HL-60 (cell line): ENCODE data around the gene CDC42BPB.

Experiments
- DNase-seq, 2 experiments: peaks; one replicate each; pipeline ENCODE4 v3.0.0-alpha.2; 2010 to 2020; ENCODE audit warnings: low read depth in 1 of 2, low spot score in 1 of 2
- H3K27ac ChIP-seq: fragments of 250-450 bp; sonication (Bioruptor Pico); replicated peaks from 2 replicates; pipeline ENCODE4 v1.5.1; 2020; ENCODE audit warnings: mild to moderate bottlenecking, moderate library complexity
- H3K27me3 ChIP-seq: fragments of 250-450 bp; sonication (Bioruptor Pico); 2 replicates; pipeline ENCODE4 v1.5.1; 2021; ENCODE audit warnings: mild to moderate bottlenecking, moderate library complexity; ENCODE audit not compliant: insufficient read depth, poor library complexity, severe bottlenecking
- H3K4me3 ChIP-seq: replicated peaks from 2 replicates; pipeline ENCODE4 v1.5.1; 2011; ENCODE audit warnings: mild to moderate bottlenecking, control low read depth, low read length; ENCODE audit not compliant: insufficient read depth
- GABPA ChIP-seq: IDR thresholded peaks from 2 replicates; pipeline ENCODE4 v1.6.1; 2012; ENCODE audit warnings: low read depth
- POLR2AphosphoS5 ChIP-seq: IDR thresholded peaks from 2 replicates; pipeline ENCODE4 v1.6.1; 2012; ENCODE audit warnings: low read depth
- SPI1 ChIP-seq: IDR thresholded peaks from 2 replicates; pipeline ENCODE4 v1.6.1; 2012; ENCODE audit warnings: low read depth, mild to moderate bottlenecking, borderline replicate concordance
- TF ChIP-seq, protein P1 (sequence below): IDR thresholded peaks from one replicate; pipeline ENCODE4 v1.5.1; 2011; ENCODE audit warnings: low read length, control low read depth, inconsistent platforms; ENCODE audit not compliant: insufficient read depth
- TF ChIP-seq, protein P2 (sequence below): IDR thresholded peaks from 2 replicates; pipeline ENCODE4 v1.6.1; 2012; ENCODE audit warnings: low read depth; ENCODE audit not compliant: insufficient replicate concordance

CDC42BPB gene

DNA sequence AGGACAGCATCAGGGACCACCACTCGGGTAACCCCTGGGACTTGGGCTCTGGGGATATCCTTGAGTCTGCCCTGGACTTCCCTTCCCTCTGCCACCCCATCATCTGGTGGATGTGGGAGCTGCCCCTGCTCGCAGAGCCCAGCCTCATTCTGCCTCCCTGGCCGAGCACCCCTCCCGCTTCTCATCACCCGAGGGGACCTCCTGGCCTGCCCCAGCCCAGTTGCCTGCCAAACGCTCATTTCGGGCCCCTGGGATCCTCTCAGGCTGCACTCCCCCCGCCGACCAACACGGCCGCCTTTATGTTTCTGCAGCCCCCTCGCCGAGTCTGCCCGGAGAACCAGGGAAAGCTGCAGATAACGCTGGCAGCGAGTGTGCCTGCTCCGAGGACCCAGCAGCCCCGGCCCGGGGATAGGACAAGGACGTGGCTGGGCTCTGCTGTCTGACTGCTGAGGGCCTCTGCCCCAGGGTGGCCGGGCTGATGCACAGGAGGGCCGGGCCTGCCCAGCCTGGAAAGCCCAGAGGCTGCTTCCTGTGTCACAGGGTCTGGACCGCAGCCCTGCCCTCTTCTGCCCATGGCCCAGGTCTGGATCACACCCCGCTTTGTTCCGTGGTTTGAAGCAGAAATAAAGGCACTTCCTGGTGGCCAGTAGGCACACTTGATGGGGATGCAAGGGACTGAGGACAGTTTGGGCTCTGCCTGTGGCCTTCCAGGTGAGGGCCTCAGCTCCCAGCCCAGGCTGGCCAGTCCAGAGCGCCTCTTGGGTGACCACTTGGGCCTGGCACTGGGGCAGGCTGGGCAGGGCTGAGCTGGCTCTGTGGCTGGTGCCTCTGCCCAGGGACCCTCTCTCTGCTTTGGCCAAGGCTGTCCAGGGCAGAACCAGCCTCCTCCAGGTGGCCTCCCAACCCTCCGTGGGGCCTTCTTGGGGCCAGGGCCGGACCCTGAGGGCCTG is 32.3 kb upstream of the CDC42BPB start:
- TF ChIP-seq POLR2AphosphoS5 (no peak), GABPA (no peak), SPI1 (no peak)
- TF ChIP-seq, protein P1, sequence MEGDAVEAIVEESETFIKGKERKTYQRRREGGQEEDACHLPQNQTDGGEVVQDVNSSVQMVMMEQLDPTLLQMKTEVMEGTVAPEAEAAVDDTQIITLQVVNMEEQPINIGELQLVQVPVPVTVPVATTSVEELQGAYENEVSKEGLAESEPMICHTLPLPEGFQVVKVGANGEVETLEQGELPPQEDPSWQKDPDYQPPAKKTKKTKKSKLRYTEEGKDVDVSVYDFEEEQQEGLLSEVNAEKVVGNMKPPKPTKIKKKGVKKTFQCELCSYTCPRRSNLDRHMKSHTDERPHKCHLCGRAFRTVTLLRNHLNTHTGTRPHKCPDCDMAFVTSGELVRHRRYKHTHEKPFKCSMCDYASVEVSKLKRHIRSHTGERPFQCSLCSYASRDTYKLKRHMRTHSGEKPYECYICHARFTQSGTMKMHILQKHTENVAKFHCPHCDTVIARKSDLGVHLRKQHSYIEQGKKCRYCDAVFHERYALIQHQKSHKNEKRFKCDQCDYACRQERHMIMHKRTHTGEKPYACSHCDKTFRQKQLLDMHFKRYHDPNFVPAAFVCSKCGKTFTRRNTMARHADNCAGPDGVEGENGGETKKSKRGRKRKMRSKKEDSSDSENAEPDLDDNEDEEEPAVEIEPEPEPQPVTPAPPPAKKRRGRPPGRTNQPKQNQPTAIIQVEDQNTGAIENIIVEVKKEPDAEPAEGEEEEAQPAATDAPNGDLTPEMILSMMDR = no peak
- TF ChIP-seq, protein P2, sequence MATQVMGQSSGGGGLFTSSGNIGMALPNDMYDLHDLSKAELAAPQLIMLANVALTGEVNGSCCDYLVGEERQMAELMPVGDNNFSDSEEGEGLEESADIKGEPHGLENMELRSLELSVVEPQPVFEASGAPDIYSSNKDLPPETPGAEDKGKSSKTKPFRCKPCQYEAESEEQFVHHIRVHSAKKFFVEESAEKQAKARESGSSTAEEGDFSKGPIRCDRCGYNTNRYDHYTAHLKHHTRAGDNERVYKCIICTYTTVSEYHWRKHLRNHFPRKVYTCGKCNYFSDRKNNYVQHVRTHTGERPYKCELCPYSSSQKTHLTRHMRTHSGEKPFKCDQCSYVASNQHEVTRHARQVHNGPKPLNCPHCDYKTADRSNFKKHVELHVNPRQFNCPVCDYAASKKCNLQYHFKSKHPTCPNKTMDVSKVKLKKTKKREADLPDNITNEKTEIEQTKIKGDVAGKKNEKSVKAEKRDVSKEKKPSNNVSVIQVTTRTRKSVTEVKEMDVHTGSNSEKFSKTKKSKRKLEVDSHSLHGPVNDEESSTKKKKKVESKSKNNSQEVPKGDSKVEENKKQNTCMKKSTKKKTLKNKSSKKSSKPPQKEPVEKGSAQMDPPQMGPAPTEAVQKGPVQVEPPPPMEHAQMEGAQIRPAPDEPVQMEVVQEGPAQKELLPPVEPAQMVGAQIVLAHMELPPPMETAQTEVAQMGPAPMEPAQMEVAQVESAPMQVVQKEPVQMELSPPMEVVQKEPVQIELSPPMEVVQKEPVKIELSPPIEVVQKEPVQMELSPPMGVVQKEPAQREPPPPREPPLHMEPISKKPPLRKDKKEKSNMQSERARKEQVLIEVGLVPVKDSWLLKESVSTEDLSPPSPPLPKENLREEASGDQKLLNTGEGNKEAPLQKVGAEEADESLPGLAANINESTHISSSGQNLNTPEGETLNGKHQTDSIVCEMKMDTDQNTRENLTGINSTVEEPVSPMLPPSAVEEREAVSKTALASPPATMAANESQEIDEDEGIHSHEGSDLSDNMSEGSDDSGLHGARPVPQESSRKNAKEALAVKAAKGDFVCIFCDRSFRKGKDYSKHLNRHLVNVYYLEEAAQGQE = no peak
- DNase-seq = no peak
- Histone ChIP-seq H3K27ac (no peak overlapping the region), H3K4me3 (no peak overlapping the region), H3K27me3 (peaks cover 14% of the 10 kb centered on the region)

DNA sequence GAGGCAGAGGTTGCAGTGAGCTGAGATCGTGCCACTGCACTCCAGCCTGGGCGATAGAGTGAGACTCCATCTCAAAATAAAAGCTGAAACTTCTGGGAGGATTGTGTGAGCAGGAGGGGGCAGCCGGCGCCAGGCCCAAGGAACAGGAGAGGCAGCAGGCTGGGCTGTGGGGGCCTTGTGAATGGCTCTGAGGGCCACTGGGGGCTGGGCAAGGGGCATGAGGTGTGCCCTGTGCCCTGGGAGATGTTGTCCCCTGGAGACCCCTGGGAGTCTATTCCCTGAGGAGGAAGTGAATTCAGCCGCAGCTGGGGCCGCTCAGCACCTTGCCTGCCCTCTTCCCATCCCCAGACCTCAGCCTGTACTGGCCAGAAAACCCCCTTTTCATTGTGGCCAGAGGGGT is 31.6 kb upstream of the CDC42BPB start:
- Histone ChIP-seq H3K27me3 (peaks cover 19% of the 10 kb centered on the region), H3K27ac (no peak overlapping the region), H3K4me3 (no peak overlapping the region)
- DNase-seq = no peak
- TF ChIP-seq SPI1 (no peak), GABPA (no peak), POLR2AphosphoS5 (no peak)
- TF ChIP-seq, protein P2 = no peak
- TF ChIP-seq, protein P1 = no peak

DNA sequence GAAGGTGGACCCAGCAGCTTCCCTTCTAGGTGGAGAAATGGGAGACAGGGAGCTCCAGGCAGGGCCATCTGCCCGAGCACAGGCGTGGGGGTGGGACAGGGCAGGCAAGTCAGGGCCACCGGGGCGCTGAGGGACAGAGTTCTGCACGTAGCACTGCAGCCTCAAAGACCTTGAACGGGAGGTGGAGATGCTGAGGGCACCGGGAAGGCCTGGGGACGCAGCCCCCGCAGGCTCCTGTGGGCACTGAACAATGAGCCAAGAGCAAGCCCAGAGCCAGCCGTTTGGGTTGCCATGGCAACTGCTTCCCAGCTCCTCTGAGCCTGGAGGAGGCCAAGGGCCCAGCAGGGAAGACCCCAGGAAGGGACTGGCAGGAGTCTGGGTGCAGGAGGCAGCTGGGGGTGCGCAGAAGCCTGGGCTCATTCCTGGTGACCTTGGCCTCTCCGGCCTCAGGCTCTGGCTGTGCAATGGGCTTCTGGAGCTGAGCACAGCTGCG is 30.0 kb upstream of the CDC42BPB start:
- no peak for DNase-seq
- no peak overlapping the region for H3K4me3 ChIP-seq
- peaks cover 21% of the 10 kb centered on the region for H3K27me3 ChIP-seq
- TF ChIP-seq, protein P1 = no peak
- TF ChIP-seq GABPA = no peak
- no peak for TF ChIP-seq SPI1
- TF ChIP-seq, protein P2 = no peak
- no peak for TF ChIP-seq POLR2AphosphoS5
- no peak overlapping the region for H3K27ac ChIP-seq
